AG04449 (cell line): Measurements from ENCODE around the gene PPP1R7.
"Not testable (repeated sequence)": the region's sequence is repeated elsewhere in the genome, so short reads cannot be mapped to it uniquely, and the experiment has no call there.

Experiments
- CTCF ChIA-PET: fragments of 350-600 bp; formaldehyde crosslinking; extraction: SDS; loops from one replicate; lab custom pipeline; 2021; ENCODE audit warnings: antibody characterized with exemption; lab: Yijun Ruan, JAX
- POLR2A ChIA-PET: fragments of 400-600, 350-600 bp; formaldehyde crosslinking; extraction: SDS; loops from one replicate; lab custom pipeline; 2020; ENCODE audit warnings: antibody characterized with exemption, inconsistent platforms; lab: Yijun Ruan, JAX
- DNase-seq: peaks from one replicate; pipeline ENCODE4 v3.0.0-alpha.2; 2010; ENCODE audit warnings: low read depth, low spot score
- H3K4me3 ChIP-seq: 2 replicates; pipeline ENCODE4 v1.5.1; 2011; ENCODE audit warnings: low read depth, mild to moderate bottlenecking, control low read depth, low read length
- TF ChIP-seq, protein P1 (sequence below): IDR thresholded peaks from one replicate; pipeline ENCODE4 v1.5.1; 2011; ENCODE audit warnings: mild to moderate bottlenecking, moderate library complexity, low read length, control low read depth, inconsistent platforms; ENCODE audit not compliant: insufficient read depth; ENCODE audit errors: missing control alignments

PPP1R7 gene

DNA sequence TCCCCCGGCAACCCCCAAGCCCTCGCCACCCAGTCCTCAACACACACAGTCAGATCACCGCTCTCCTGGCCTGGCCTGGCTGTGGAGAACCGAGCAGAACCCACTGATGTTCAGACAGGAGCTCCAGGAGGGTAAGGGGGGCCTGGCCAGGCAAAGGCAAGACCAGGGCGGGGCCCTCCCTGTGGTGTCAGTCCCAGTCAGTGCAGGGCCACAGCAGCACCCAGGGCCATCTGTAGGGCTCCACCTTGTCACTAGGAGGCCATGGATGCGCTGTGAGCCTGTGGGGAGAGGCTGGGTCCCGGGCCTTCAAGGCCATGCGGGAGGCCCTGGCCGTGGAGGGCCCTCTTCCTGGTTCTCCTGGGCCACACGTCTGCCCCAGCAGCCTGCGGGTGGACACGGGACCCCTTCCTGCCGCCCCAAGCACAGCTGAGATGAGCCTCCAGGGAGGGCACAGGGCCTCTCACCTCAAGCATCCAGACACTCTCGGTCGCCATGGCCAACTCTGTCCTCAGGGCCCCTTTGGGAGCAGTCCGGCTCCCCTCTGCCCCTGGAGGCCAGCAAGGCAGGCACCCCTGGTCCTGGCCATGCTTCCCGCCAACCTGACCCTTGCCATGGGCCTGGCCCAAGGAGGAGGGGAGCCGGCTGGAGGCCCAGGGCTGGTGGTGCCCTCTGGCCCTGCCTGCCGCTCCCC, 40.2 kb downstream of the PPP1R7 start:
- no peak for DNase-seq
- TF ChIP-seq, protein P1, sequence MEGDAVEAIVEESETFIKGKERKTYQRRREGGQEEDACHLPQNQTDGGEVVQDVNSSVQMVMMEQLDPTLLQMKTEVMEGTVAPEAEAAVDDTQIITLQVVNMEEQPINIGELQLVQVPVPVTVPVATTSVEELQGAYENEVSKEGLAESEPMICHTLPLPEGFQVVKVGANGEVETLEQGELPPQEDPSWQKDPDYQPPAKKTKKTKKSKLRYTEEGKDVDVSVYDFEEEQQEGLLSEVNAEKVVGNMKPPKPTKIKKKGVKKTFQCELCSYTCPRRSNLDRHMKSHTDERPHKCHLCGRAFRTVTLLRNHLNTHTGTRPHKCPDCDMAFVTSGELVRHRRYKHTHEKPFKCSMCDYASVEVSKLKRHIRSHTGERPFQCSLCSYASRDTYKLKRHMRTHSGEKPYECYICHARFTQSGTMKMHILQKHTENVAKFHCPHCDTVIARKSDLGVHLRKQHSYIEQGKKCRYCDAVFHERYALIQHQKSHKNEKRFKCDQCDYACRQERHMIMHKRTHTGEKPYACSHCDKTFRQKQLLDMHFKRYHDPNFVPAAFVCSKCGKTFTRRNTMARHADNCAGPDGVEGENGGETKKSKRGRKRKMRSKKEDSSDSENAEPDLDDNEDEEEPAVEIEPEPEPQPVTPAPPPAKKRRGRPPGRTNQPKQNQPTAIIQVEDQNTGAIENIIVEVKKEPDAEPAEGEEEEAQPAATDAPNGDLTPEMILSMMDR, result no peak
- H3K4me3 ChIP-seq, result no peak overlapping the region
- POLR2A ChIA-PET, result no interaction called here
- CTCF ChIA-PET, result no interaction called here

DNA sequence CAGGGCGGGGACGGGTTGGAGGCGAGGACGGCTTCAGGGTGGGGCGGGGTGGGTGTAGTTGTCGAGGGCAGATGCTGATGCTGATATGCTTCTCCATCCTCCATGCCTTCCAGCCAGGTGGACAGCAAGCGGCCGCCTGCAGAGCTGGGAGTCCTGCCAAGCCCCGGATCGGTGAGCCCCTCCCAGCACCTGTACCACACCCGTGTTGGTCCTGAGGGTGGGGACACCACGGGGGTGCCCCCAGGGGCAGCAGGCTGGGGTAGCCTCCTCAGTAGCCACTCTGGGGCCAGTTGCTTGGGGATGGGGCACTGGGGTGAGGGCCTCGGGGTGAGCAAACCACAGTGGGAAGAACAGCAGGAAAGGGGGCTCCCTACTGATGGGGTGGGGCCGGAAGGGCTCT, 40.8 kb downstream of the PPP1R7 start:
- no peak overlapping the region for H3K4me3 ChIP-seq
- CTCF ChIA-PET, result no interaction called here
- no peak for DNase-seq
- TF ChIP-seq, protein P1, result no peak
- POLR2A ChIA-PET, result no interaction called here

DNA sequence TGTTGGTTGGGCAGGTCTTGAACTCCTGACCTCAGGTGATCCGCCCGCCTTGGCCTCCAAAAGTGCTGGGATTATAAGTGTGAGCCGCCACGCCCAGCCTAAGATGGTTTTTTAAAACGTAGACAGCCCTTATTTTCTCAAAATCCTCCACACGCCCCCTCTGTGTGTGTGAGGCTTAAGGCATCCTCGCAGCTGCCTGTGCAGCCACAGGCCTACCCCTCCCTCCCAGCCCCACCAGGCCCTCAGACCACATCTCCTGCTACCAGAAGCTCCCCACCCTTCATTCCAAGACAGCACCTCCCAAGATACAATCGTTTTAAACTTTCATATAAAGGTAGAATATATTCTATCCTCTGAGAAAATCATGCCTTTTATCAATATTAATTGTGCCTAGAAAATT, 43.0 kb downstream of the PPP1R7 start:
- ChIA-PET POLR2A (no interaction called here), CTCF (no interaction called here)
- DNase-seq, result no peak
- TF ChIP-seq, protein P1, result no peak
- H3K4me3 ChIP-seq, result no peak overlapping the region

DNA sequence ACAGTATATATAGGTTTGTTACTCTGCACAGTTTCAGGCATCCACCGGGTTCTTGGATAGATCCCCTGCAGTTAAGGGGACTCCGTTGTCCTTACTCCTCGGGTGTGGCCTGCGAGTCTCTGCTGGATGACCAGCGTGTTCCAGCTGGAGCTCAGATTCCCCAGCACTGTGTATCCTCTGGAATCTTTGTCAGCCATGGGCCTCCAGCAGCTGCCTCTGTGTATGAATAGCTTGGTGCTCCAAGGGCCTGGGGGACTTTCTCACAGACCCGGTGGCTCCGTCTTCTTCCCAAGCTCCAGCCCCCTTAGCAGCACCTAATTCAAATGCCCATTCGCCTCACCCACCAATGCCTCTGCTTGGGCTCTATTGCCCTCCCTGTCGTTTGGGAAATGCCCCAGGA, 44.5 kb downstream of the PPP1R7 start:
- POLR2A ChIA-PET, result no interaction called here
- no peak for DNase-seq
- TF ChIP-seq, protein P1, result no peak

DNA sequence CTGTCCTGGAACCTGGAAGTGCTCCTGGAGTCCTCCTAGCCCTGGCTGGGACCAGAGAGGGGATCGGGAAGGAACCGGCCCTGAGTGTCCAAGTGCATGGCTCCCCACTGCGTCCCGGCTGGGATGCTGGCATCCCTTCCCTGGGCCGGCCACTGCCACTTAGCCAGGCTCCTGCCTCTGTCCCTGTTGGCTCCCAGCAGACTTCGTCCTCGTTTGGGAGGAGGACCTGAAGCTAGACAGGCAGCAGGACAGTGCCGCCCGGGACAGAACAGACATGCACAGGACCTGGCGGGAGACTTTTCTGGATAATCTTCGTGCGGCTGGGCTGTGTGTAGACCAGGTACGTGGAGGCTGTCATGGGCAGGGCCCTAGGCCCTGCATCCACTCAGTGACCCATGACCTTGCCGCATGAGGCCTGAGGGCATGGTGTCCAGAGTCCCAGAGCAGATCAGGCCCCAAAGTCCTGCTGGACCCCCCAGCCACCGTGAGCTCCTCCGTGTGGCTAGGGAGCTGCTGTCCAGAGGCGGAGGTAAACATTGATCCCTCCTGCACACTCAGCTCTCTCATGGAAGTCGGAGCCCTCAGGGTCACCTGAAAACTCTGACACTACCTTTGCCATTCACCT, 45.4 kb downstream of the PPP1R7 start:
- POLR2A ChIA-PET, result no interaction called here
- no peak overlapping the region for H3K4me3 ChIP-seq
- no peak for DNase-seq
- CTCF ChIA-PET, result no interaction called here
- TF ChIP-seq, protein P1, result no peak

More for the DNA sequence above, 44.5 kb downstream of the PPP1R7 start:
- H3K4me3 ChIP-seq, result no peak overlapping the region
- CTCF ChIA-PET, result no interaction called here

DNA sequence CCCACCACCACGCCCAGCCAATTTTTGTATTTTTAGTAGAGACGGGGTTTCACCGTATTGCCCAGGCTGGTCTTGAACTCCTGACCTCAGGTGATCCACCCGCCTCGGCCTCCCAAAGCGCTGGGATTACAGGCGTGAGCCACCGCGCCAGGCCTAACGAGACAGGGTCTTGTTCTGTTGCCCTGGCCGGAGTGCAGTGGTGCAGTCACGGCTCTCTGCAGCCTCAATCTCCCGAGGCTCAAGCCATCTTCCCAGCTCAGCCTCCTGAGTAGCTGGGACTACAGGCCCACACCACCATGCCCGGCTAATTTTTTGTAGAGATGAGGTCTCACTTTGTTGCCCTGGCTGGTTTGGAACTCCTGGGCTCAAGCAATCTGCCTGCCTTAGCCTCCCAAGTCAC, 47.0 kb downstream of the PPP1R7 start:
- H3K4me3 ChIP-seq, DNase-seq, POLR2A ChIA-PET, CTCF ChIA-PET: not testable (repeated sequence)
